NOMO-1 (cell line): ENCODE measurements around the gene PDZD4.

Experiments used
- DNase-seq, 2 experiments: peaks; one replicate each; lab custom pipeline; 2025; ENCODE audit not compliant: unreplicated experiment in 2 of 2; lab: John Stamatoyannopoulos, UW

PDZD4 gene

DNA sequence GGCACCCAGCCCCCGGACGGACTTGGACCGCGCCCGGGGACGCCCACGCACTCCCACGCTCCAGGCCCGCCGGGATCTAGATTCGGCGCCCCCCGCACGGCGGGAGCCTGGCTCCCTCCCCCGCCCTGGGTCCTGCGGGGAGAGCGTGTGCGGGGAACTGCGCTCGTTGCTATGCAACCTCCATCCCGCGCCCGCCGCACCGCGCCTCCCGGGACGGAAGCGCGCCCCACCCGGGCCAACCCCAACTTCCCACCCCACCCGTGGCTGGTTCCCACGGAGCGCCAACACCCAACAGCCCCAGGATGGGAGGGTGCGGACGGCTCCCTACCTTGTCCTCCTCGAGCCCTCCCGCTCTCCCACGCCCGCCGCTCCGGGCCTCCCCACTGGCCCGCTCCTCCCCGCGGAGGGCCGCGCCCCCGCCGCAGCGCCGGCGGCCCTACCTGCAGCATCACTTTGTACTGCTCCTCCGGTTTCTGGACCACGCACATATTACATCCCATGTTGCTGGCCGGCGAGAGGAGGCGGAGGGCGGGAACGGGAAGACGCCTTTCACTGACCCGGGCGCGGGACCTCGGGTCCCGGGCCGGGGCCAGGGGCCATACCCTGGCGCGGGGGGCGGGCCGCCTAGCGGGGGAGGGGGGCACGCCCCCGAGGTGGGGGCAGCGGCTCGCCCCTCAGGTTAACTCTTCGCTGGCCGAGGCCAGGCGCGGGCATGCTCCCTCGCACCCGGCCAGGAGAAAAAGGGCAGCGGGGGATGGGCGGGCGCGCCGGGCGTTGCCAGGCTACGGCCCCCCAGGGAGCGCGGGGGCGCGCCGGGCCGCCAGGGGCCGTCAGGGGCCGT lies at the start of gene PDZD4:
PDZD4 (minus strand) TSS at position 746 of the 841 bp plus-strand sequence; CDS start at position 500, 246 bp downstream.
- DNase-seq = no peak

DNA sequence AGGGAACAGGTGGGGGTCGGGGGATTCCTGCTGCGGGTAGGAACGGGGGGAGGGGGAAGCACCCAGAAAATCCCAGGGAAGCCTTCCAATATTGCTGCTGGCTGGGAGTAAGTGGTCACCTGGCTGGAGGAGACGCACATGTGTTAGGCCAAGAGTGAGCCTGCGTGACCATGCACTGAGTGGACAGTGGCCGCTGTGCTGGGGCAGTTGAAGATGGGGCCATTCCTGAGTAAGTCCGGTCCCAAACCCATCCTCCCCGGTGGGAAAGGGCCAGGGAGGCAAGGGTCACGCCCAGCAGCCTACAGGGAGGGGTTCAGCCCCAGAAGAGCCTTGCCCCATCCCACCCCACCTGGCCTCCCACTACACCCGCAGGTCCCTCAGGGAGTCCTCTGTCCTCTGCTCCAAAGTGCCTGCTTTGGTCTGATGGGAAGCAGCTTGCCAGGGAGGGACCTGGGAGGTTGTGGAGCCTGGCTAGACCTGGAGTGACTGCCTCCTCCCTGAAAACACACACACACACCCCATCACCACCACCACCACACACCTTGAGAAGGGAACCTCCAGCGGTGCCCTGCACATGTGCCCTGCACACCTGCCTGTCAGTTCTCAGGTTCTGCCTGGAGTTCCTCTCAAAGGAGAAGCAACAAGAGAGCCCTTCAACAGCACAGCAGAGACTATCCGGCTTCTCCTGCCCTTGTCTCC lies 49.5 kb upstream of the PDZD4 start:
- no peak for DNase-seq

DNA sequence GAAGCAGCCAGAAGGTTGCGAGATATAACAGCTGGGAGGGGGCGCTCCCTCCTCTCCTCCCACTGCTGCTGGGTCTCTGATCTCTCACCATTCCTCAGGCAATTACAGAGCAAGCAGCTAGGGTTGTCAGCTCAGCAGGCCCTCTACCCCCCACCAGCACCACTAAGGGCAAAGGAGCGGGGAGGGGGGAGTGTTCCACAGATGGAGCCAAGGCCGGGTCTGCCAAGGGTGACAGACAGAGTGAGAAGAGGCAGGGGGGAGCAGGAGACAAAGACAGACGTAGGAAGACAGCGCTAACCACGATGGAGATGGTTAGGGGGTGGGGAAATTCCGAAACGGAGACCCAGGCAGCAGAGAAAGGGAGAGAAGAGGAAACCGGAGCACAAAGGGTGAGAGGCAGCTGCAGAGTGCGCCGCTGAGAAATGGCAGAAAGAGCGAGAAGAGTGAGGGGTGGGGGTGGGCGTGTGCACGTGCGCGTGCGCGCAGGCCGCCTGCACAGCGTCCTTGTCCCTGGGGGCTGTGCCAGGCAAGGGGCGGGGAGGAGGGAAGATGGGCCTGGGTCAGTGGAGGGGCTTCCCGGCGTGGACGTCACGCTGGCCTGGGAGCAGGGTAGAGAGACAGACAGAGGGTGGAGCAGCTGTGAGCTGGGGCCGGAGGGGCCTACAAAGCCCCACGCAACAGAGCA lies 48.8 kb upstream of the PDZD4 start:
- no peak for DNase-seq

DNA sequence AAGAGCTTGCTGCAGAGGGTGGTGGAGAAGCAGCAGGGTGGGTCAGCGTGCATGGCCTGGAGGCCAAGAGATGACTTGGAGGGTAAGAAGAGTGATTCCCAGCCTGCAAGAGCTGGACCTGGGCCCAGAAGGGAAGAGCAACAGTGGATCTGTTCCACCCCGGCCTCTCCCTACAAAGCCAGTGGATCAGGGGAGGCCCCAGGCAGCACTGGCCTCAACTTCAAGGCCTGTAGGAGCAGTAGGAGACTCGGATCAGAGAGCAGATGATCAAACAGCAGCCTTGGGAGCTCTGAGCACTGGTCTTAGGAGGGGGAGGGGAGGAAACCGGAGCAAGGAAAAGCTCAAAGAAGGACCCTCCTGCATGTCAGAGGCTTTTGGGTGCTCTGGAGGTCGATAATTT lies 48.0 kb upstream of the PDZD4 start:
- DNase-seq = no peak

- no peak for DNase-seq
Observed at GRCh38 chrX:153877571-153878261, 47.4 kb upstream of the PDZD4 start.

DNA sequence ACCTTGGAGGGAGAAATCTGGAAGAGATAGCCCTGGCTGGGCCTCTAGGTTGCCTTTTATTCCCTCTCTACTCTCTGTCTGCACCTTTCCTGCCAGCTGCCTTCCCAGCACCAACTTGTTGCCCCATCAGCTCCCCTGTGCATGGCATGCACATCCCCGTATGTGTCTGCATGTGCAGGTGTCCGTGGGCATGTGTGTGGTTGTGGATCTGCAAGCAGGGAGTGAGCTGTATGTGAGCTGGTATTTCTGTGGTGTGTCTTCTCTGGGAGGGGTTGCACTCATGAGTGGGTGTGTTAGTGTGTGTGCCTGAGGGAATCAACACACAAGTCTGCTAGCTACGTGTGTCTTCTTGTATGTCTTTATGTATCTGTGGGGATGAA lies 45.8 kb upstream of the PDZD4 start:
- DNase-seq = no peak

- peak; percentile 32 to 48 for DNase-seq
Observed at GRCh38 chrX:153875391-153876111, 45.2 kb upstream of the PDZD4 start.

- DNase-seq = no peak
Observed at GRCh38 chrX:153874366-153875125, 44.2 kb upstream of the PDZD4 start.

- DNase-seq = no peak
Observed at GRCh38 chrX:153874085-153874365, 43.7 kb upstream of the PDZD4 start.

- DNase-seq = no peak
Observed at GRCh38 chrX:153873282-153874084, 43.1 kb upstream of the PDZD4 start.

DNA sequence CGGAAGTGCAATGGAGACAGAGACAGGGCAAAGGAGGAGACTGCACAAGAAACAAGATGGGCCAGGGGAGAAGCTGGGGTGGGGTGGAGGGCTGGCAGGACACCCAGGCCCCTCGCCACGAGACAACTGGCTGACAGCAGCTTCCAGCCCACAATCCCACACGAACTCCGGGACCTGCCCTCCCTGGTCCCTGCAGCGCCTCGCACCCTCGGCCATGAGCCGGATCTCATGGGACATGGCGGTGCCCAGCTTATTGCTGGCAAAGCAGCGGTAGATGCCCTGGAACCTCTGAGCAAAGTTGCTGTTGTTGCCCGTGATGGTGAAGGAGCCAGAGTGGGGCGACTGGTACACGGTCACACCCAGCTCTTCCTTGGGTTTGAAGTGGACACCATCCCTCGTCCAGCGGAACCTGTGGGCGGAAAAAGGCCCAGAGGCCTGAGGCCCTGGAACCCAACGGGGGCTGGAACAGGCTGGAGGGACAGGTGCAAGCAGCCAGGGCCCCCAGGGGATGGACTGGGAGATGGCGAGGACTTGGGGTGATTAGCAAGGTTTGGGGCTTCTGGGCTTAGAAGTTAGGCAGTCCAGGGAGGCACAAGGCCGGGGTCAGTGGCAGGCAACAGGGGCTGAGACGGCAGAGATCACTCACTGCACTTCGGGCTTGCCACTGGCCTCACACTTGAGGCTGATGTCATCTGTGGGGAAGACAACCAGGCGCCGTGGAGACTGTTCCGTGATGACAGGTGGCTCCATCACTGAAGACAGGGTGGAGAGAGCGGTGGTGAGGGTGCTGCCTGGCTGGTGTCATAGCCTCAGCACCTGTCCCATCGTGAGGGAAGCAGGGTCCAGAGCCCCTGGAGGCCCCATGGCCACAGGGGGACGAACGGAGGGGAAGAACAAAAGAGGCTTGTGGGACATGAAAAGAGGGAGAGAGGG lies 41.9 kb upstream of the PDZD4 start:
- DNase-seq = no peak

- DNase-seq = no peak
Observed at GRCh38 chrX:153871451-153871850, 41.1 kb upstream of the PDZD4 start.

- DNase-seq = no peak
Observed at GRCh38 chrX:153870791-153871360, 40.5 kb upstream of the PDZD4 start.

GRCh38 chrX:153870288-153870690 lies 39.9 kb upstream of the PDZD4 start:
- DNase-seq = no peak

- DNase-seq = no peak
Observed at GRCh38 chrX:153869473-153870287, 39.3 kb upstream of the PDZD4 start.

DNA sequence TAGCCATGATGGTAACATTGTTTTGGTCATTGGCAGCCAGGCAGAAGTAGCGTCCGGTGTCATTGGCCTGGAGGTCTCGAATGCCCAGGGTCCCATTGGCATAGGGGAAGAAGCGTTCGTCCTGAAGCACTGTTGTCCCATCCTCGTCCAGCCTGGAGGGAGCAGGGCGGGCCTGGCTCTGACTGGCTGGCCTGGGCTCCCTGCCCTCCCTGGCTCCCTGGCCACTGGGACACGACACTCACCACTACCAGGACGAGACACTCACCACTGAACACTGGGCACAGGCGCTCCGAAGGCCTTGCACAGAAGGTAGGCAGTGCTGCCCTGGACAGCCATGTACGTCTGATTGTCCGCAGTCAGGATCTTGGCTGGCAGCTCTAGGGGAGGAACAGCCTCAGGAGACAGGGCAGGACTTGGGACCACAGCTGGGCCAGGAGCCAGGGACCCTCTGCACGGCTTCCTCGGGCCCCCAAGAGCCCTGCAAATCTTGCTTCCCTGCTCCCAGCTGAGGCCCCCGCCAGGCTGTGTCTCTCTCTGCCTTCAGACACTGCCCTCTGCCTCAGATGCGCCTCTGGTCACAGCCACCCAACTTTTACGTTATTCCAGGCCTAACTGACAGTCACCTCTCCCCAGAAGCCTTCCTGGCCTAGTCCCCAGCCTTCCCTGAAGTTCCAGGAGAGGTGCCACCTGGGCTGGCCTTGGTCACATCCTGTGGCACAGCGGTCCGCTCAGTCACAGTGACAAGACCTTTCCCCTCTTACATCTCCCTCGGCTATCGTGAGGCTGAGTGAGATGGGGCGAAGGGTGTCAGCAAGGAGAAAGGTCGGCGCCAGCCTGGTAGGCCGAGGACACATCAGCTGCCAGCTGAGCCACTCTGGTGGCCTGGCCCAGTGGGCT lies 38.5 kb upstream of the PDZD4 start:
- no peak for DNase-seq
